D341Med (cell line): ENCODE results near the gene FAM171A1.
A peak's percentile ranks its signal among the peaks of the same experiment; 100 is the strongest.
"Not testable (repeated sequence)": the region's sequence is repeated elsewhere in the genome, so short reads cannot be mapped to it uniquely, and the experiment has no call there.

Experiments used
- DNase-seq: peaks from one replicate; pipeline ENCODE4 v3.0.0; 2012; ENCODE audit warnings: low spot score

The FAM171A1 gene

DNA sequence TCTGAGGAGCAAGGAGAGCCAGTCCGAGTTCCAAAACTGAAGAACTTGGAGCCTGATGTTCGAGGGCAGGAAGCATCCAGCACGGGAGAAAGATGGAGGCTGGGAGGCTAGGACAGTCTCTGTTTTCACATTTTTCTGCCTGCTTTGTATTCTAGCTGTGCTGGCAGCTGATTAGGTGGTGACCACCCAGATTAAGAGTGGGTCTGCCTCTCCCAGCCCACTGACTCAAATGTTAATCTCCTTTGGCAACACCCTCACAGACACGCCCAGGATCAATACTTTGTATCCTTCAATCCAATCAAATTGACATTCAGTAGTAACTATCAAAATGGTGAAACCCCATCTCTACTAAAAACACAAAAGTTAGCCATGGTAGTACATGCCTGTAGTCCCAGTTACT lies 163.7 kb downstream of the FAM171A1 start:
- DNase-seq: not testable (repeated sequence)

DNA sequence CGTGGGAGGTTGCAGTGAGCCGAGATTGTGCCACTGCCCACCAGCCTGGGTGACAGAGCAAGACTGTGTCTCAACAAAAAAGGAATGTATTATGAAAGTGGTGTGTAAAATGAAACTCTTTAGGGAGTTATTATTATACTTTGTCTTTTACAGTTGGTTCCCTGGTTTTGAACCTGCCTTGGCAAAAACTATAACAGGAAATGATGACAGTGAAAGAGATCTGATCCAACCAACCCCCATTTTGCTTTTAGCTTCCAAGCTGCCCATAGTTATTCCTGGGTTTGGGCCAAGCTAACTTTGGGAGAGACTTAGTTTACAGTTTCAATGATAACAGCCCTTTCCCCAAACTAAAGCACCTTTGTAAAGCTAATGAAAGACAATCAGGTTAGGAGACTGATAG lies 168.4 kb downstream of the FAM171A1 start:
- DNase-seq: no peak

DNA sequence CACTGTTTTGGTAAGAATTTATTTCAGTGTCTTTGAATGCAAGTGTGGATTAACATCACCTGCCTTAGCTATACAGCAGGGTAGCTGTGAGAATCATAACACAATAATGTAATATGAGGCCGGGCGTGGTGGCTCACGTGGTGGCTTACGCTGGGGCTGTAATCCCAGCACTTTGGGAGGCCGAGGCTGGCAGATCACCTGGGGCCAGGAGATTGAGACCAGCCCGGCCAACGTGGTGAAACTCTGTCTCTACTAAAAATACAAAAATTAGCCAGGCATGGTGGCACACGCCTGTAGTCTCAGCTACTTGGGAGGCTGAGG lies 168.8 kb downstream of the FAM171A1 start:
- not testable (repeated sequence) for DNase-seq

DNA sequence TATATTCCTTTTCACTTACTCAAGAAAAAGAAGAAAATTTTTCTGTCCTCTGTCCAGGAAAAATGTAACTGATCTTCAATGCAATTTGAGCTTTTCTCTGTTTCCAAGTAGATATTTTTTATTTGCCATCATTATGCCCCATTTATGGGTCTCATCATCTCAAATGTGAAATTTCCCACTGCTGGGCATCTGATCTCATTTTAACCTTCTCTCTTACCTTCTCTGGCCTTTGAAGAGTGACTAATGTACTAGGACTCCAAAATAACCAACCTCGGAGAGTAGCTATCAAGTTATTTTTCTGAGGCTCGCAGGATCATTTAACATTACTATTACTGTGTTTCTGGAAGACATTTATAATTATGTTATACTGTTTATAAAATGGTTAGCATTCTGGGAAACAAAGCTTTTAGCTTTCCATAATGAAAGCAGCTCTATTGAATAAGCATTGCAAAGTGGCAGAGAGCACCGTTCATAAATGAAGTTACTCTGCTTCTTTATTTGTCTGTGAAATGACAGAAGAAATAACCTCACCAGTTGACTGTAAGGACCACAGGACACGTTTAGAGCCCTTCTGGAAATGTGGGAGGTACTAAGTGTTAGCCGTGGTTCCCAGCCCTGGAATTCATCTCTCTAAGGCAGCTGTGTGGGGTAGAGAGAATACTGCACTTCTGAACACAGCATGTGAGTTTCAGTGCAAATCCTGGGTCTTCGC lies 169.3 kb downstream of the FAM171A1 start:
- no peak for DNase-seq

DNA sequence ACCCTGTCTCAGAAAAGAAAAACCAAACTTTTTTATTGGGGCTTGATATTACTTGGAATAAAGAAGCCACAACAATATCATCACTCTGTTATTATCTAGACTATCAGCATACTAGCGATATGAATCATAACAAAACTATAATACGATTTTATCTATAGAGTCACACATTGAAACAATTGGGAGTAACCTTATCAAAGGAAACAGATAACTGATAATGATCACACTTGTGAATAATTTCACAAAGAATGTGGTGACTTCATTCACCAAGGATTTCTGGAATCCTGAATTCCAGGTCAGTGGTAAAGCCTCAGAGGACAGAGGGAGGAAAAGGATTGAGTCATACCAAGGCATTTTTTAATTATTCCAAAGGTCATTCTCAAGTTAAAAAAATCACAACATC lies 170.5 kb downstream of the FAM171A1 start:
- DNase-seq: no peak

DNA sequence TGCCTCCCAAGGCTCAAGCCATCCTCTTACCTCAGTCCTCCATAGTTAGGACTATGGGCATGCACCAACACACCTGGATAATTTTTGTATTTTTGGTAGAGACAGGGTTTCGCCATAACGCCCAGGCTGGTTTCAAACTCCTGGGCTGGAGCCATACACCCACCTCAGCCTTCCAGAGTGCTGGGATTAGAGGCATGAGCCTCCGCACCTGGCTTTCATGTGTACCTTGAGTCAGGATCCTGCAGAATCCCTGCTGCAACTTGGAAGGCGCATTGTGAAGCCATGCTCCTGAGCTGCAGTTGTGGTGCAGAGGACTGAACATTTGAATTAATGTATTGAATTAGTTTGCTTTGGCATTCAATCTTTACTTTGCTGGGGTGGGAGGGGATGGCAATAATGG lies 173.2 kb downstream of the FAM171A1 start:
- DNase-seq: no peak

DNA sequence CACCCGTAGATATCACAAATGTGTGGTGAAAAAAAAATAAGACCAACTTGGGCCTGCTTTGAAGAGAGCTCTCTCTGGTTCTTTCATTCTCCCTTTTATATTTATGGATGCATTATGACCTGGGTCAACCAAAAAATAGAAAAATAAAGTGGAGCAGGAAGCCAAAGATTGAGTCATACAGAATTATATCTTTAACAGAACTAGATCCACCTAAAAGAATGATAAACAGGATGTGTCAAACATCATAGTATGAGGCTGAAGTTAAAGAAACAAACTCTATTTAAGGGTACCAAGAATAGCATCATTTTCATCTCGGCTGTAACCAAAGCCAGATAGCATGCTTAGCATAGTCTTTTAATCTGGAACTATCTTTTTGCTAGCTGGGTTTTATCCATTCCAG lies 173.8 kb downstream of the FAM171A1 start:
- no peak for DNase-seq

DNA sequence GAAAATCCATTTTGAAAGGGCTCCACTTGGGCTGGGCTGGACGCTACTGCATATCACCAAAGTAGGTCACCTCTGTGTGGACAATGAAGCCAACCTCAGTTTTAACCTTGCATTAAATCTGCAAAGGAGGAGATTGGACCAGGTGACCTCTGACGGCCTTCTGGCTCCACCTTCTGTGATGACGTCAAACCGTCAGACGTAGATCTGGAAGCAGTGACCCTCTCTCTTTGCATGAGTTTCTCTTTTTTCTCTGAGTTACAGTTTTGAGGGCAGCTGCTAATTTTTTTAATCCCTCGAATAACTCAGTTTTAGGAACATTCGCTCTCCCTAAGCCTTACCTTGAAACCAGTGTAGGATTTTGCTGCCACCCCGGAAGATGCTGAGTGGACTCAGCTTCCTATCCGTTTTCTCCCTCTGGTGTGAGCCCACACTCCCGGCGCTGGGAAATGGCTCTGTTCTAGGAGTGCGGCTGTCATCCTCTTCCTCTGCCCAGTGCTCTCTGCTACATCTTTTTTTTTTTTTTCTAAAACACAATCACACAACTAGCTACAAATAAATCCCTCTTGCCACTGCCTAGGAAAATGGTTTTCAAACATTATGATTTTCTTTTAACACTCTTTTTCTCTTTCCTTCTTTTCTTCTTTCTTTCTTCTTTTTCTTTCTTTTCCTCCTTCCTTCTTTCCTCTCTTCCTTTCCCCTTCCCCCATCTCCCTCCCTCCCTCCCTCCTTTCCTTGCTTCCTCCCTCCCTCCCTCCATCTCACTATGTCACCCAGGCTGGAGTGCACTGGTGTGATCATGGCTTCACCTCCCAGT lies 174.9 kb downstream of the FAM171A1 start:
- no peak for DNase-seq

DNA sequence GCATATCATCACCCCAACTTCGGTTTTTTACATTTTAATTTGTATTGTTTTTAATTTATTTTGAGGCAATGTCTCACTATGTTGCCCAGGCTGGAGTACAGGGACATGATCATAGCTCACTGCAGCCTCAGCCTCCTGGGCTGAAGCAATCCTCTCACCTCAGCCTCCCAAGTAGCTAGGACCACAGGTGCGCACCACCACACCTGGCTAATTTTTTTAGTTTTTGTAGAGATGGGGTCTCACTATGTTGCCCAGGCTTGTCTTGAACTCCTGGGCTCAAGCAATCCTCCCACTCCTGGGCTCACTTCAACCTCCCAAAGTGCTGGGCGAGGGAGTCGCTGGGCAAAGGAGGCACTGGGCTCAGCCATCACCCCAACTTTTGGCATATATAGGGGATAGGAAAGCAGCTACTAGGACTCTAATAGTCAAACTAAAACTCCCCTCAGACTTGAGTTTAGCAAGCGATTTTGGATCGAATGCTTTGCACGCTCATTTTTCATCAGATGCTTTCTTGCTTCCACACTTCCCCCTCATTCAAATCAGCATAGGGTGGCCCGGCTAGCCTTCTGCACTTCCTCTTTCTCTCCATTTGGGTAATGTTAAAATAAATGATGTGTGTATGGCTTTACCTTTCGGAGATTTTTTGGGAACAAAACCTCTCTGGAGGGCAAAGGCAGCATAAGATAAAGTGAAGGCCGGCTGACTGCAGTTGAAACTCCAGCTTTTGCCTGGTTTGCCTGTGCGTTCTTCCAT lies 181.8 kb downstream of the FAM171A1 start:
- DNase-seq: no peak

DNA sequence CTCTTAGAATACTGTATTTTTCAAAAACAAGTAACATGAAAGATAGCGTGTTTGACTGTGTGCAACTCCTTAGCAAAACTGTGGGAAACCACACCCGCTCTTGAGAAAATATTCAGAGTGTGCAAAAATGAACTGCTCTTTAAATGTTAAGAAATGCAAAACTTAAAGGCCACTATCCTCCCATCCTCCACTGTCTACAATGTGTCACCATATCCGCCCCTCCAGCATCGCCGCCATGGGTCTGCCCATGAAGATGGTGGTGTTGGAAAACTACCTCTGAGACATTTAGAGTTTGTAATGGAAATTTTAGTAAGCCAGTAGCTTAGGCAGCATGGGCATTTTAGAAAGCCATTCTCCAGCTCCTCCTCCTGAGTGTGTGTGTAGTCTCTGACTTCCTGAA lies 182.5 kb downstream of the FAM171A1 start:
- no peak for DNase-seq

DNA sequence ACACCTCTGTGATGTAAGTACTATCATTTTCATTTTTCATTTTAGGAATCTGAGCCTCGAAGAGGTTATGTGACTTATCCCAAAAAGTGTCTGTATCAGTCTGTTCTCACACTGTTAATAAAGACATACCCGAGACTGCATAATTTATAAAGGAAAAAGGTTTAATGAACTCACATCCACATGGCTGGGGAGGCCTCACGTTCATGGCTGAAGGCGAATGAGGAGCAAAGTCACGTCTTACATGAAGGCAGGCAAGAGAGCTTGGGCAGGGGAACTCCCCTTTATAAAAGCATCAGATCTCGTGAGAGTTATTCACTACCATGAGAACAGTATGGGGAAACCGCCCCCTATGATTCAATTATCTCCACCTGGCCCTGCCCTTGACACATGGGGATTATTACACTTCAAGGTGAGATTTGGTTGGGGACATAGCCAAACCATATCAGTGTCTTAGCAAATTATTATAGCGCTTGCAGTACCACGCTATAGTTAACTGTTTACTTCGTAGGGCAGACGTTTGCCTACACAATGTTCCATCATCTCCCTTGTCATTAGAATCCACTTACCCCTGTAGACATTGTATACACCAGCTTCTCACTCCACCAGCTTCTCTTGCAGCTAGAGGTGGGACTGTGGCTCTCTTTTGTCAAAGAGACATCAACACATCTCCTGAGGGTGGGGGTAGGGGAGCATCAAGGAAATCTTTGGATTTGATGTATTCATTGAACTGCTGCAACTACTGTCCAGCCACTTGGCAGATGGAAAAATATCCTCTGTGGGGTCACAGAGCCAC lies 187.2 kb downstream of the FAM171A1 start:
- no peak for DNase-seq

DNA sequence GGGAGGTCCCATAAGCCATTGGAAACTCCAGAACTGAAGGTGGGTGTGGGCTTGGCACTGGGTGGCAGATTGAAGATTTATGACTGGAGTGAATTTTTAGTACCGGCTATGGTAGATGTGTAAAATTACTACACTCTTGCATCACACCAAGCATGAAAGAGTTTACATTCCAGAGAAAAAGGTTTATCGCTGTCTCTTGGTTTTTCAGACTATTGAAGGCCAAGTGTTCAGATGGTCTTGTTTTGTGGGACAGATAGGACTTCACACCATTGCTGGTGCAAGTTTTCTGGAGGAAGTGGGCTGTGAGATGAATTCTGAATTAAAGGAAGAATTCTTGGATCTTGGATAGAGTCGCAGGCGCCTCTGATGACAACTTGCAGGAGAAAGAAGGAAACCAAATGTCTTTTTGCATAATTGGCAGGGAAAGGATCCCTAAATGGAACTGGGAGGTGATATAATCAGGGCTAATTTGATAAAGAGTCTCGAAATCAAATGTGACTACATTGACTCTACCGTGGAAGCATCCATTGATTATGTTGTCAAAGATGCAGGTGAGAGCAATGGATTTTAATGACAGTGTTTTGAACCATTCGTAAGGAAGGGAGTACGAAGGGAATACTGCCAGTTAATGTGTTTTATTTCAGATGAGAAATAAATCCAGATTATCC lies 188.4 kb downstream of the FAM171A1 start:
- DNase-seq: no peak

DNA sequence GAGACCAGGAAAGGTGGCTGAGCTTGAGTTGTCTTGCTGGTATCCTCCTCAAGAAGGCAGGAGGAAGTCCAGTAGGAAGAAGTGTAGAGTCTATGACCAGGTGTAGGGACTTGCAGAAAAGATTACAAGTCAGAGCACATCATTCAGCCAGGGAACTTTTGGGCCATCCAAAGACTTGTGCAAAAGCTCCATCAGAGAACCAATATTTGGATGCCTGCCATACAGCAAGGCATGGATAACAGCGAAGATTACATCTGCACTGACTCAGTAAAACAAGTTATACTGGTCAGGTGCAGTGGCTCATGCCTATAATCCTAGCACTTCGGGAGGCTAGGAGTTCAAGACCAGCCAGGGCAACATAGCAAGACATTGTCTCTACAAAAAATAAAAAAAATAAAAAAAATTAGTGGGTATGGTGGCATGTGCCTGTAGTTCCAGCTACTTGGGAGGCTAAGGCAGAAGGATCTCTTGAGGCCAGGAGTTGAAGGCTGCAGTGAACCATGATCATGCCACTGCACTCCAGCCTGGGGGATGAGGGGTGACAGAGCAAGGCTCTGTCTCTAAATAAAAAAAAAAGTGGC lies 189.4 kb downstream of the FAM171A1 start:
- no peak for DNase-seq

DNA sequence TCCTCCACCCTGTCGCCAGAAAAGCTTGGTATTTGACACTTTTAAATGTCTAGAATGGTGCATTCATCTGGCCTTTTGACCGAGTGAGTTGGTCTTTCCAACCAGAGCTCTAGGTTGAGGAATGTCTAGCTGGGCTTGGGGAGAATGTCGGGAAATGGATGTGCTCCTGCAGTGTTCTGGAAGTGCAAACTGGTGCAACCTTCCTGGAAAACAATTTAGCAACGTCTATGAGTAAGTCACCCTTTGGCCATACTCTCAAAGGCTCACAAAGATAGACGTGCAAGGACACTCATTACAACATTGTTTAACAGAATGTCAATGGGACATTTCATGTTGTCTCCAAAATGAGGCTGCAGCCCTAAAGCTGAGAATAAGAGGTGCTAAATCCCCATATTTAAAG lies 190.4 kb downstream of the FAM171A1 start:
- no peak for DNase-seq

DNA sequence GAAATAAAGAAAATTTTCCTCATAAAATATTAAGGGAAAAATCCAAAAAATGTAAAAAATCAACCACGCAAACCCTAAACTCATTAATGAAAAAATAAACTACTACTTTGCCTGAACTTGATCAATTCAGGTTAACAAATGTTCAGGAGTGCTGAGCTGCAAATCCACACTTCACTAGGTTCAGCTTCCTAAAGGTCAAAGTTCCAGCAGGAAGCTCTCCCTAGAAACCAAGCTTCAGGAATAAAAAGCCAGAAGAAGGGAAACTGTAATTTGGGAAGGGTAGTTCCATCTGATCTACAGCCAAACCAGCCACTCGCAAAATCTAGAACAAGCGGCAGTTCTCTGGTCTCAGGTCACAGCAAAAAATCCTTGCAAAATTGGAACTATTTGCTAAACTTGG lies 194.8 kb downstream of the FAM171A1 start:
- no peak for DNase-seq

DNA sequence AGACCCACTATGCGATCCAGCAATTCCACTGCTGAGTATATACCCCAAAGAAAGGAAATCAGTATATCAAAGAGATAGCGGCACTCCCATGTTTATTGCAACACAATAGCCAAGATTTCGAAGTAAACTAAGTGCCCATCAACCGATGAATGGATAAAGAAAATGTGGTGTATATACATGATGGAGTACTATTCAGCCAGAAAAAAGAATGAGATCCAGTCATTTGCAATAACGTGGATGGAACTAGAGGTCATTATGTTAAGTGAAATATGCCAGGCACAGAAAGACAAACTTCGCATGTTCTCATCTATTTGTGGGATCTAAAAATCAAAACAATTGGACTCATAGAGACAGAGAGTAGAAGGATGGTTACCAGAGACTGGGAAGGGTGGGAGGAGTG lies 195.5 kb downstream of the FAM171A1 start:
- no peak for DNase-seq

DNA sequence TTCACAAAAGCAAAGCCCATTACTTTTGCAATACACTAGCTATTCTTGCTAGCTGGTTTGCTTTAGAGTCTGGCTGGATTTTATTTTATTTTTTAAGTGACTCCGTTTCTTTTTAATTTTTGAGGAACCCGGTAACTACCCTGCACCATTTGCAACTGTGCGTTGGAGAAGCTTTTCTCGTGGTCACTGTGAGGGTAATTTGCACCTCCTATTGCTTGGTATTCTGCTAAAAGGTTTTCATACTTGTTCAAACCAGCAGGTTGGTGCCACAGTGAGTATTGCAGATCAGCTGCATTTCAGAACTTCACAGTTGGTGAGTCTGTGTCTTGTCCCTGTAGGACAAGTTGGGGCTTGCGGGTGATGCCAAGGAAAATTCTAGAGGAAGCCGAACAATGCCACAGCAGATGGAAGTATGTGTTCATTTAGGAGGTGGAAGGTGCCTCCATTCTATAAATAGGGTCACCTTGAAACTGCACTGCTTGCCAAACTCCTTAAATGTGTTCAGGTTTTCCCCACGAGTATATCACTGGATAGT lies 198.7 kb downstream of the FAM171A1 start:
- DNase-seq: no peak

DNA sequence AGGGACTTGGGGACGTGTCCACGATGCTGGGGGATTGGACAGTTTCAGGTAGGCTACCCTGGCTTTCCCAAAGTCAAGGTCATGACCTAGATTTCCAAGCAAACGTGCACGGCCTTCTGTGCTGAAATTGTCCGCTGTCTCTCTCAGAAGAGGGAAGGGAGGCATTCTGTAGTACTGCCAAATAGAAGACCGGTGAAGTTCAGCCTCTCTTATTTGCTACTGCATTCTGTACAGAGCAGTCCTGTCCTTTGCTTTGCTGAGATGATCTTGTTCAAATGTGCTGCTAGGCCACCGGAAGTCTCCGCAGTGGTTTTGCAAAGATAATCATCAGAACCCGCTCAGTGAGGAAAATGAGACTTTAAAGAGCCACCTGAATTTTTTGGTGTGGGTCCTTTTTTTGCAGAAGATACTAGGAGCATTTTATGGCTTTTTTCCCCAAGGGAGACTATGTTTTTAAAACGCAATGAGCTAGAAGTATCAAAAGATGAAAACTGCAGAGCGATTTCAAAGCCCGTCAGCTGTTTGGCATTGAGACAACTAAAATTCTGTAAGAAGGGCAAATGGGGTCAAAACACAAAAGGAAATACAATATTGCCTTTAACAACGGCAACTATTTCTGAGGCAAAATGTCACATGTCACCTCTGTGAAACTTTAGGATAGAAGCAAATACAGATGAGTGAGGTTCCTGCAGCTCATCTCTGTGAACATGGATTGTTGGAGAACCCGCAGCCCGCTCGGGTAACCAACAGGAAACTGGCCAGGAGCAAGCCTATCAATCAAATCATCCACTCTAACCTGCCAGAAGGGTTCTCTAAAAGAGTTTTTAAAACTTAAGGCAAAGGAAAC lies 201.3 kb downstream of the FAM171A1 start:
- DNase-seq: no peak

DNA sequence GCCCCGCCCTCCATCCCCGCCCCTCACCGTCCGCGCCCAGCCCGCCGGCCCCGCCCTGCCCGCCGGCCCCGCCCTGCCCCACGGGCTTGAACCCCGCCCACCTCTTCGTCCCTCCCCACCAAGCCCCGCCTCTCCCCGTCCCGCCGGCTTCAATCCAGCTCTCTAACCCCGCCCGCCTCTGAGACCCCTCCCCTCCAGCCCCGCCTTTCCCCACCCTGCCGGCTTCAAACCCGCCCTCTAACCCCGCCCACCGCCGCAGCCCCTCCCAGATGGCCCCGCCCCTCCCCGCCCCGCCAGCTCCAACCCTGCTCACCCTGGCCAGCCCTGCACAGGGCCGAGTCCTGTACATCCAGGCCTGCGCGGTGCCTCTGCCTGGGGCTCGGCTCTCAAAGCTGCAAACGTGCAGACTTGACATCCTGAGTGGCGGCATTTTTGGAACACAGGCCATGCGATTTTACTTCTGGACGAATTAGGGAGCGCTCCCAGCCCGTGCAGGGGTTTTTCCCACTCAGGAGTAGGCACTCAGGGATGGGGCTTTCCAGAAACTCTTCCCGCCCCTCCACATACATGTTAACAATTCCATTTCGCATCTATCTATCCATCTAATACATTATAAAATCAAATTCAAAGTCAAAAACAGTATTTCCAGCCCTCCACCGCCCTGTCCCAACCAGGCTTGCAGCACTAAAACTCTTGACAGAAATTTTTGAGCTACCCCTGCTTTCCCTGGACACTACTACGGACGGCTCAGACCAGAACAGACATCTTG lies 202.1 kb downstream of the FAM171A1 start:
- peak; percentile 98 for DNase-seq
